PC-9 (cell line): Measurements from ENCODE around the gene PPARGC1A.

Source experiments
- CTCF ChIP-seq: fragments of 200-600 bp; sonication (generic); conservative IDR thresholded peaks from 2 replicates; pipeline ENCODE4 v1.6.1; 2017; ENCODE audit warnings: mixed run types, antibody characterized with exemption, mild to moderate bottlenecking, moderate library complexity
- EZH2 ChIP-seq: fragments of 200-600 bp; sonication (generic); IDR thresholded peaks from 2 replicates; pipeline ENCODE4 v1.8.0; 2017; ENCODE audit warnings: antibody characterized with exemption, low read depth

GRCh38 chr4:23877758-23878229 lies 12.1 kb downstream of the PPARGC1A start:
- no peak for TF ChIP-seq EZH2
- no peak for TF ChIP-seq CTCF
